Body of pancreas (tissue), 4 donors: ENCODE results near the gene GPR146. TPM values are rescaled to one million over a fixed set of nuclear protein-coding genes. Genes with fewer than 3 reads are reported as not detected.

Source experiments
- ATAC-seq: fragments of 150-250 bp; one replicate; pipeline ENCODE4 v1.9.1; 2016
- DNase-seq, 4 donors: peaks; one replicate each; pipeline ENCODE4 v3.0.0-alpha.2; 2019
- H3K27ac ChIP-seq, 4 donors: fragments of 200-600 bp; sonication (generic); 1 replicate in 3 of 4; 2 replicates in 1 of 4; pipeline versions ENCODE4 v1.5.1 to v1.6.1; 2016 to 2019; ENCODE audit warnings: mild to moderate bottlenecking in 1 of 4, mixed read lengths in 1 of 4, moderate library complexity in 1 of 4
- H3K27me3 ChIP-seq, 2 donors: fragments of 200-600 bp; sonication (generic); one replicate each; pipeline ENCODE4 v1.6.0; 2016; ENCODE audit warnings: mild to moderate bottlenecking in 1 of 2
- H3K36me3 ChIP-seq, 2 donors: fragments of 200-600 bp; sonication (generic); replicated peaks in 1 of 2; 2 replicates each; pipeline ENCODE4 v1.5.1; 2016; ENCODE audit warnings: low read depth in 2 of 2; ENCODE audit not compliant: insufficient read depth in 1 of 2
- H3K4me1 ChIP-seq: fragments of 200-600 bp; sonication (generic); one replicate; pipeline ENCODE4 v1.6.0; 2016
- H3K4me3 ChIP-seq, 2 donors: fragments of 200-600 bp; sonication (generic); 1 replicate in 1 of 2; 2 replicates in 1 of 2; pipeline ENCODE4 v1.5.1; 2016 to 2019
- H3K9me3 ChIP-seq, 3 donors: fragments of 200-600 bp; sonication (generic); 1 replicate in 2 of 3; 2 replicates in 1 of 3; pipeline ENCODE4 v1.5.1; 2016
- POLR2A ChIP-seq, 3 donors: fragments of 450-650 bp; IDR thresholded peaks; one replicate each; pipeline ENCODE4 v1.6.1; 2016; ENCODE audit warnings: antibody characterized with exemption in 3 of 3, mild to moderate bottlenecking in 2 of 3
- WGBS, 2 donors: methylation state at CpG; one replicate each; pipeline ENCODE4 v1.1.5; 2017; 5-methylcytosine and 5-hydroxymethylcytosine counted together
- intact Hi-C: fragments of 100-400 bp; cut with DNase I; formaldehyde crosslinking; loops from one replicate; pipeline ENCODE4 v1.15.1; 2023
- total RNA-seq, 2 donors: library from RNA; depleted of rRNA; stranded (reverse); fragments of >200 nt; gene quantifications; one replicate each; pipeline ENCODE4 v1.1.0, GENCODE V29; 2016
- TF ChIP-seq, protein P1 (sequence below), 7 experiments: fragments of 450-650 bp in 4 of 7; fragments of 200-600 bp in 3 of 7; sonication (generic) in 3 of 7; IDR thresholded peaks; one replicate each; pipeline ENCODE4 v1.5.1; 2016 to 2019; ENCODE audit warnings: antibody characterized with exemption in 7 of 7

The GPR146 gene
- total RNA-seq, 2 donors from 2014 or later: 8.8 to 11.2 TPM

GRCh38 chr7:1058311-1058710, 14.0 kb downstream of the GPR146 start:
- H3K27me3 ChIP-seq: no peaks in the 10 kb centered on the region
- no peak overlapping the region for H3K4me3 ChIP-seq
- WGBS, 2 donors: 86 to 93% methylated on average over 5 to 12 of the region's 13 CpGs
- DNase-seq: no peak
- peaks cover 12% of the 10 kb centered on the region for H3K4me1 ChIP-seq
- intact Hi-C loops: no loop called here
- H3K9me3 ChIP-seq: no peaks in the 10 kb centered on the region
- H3K27ac ChIP-seq: no peak overlapping the region
- ATAC-seq: no peak
- peaks cover 0 to 1% of the 10 kb centered on the region in 2 donors for H3K36me3 ChIP-seq
- TF ChIP-seq POLR2A (IDR thresholded peaks at IDR 0.05): no peak
- TF ChIP-seq, protein P1, sequence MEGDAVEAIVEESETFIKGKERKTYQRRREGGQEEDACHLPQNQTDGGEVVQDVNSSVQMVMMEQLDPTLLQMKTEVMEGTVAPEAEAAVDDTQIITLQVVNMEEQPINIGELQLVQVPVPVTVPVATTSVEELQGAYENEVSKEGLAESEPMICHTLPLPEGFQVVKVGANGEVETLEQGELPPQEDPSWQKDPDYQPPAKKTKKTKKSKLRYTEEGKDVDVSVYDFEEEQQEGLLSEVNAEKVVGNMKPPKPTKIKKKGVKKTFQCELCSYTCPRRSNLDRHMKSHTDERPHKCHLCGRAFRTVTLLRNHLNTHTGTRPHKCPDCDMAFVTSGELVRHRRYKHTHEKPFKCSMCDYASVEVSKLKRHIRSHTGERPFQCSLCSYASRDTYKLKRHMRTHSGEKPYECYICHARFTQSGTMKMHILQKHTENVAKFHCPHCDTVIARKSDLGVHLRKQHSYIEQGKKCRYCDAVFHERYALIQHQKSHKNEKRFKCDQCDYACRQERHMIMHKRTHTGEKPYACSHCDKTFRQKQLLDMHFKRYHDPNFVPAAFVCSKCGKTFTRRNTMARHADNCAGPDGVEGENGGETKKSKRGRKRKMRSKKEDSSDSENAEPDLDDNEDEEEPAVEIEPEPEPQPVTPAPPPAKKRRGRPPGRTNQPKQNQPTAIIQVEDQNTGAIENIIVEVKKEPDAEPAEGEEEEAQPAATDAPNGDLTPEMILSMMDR (IDR thresholded peaks at IDR 0.05): no peak

- DNase-seq: no peak
- Histone ChIP-seq H3K4me3 (no peak overlapping the region), H3K27me3 (no peaks in the 10 kb centered on the region), H3K27ac (peak overlapping the region in 2 of 4 donors; percentile 25 to 68), H3K36me3 (peaks cover 0 to 1% of the 10 kb centered on the region in 2 donors), H3K9me3 (no peaks in the 10 kb centered on the region), H3K4me1 (peaks cover 12% of the 10 kb centered on the region)
- ATAC-seq: no peak
- WGBS, 2 donors: 71 to 89% methylated on average over 10 of the region's 10 CpGs
- TF ChIP-seq, protein P1 (IDR thresholded peaks at IDR 0.05): no peak
- TF ChIP-seq POLR2A (IDR thresholded peaks at IDR 0.05): no peak
- intact Hi-C loops: no loop called here
Measured at GRCh38 chr7:1058821-1059199, 14.5 kb downstream of the GPR146 start.

GRCh38 chr7:1059200-1060091, 15.1 kb downstream of the GPR146 start:
- ATAC-seq (peak; percentile 62), DNase-seq (peak; percentile 62 to 85 (median 78))
- intact Hi-C loops: no loop called here
- WGBS, 2 donors: 38 to 42% methylated on average over 29 to 49 of the region's 55 CpGs
- Histone ChIP-seq H3K4me3 (no peak overlapping the region), H3K27ac (peak overlapping the region in 3 of 4 donors; percentile 58 to 68 (median 59)), H3K27me3 (no peaks in the 10 kb centered on the region), H3K4me1 (peaks cover 12% of the 10 kb centered on the region), H3K36me3 (peaks cover 0 to 1% of the 10 kb centered on the region in 2 donors), H3K9me3 (no peaks in the 10 kb centered on the region)
- TF ChIP-seq POLR2A (IDR thresholded peaks at IDR 0.05): no peak
- TF ChIP-seq, protein P1 (IDR thresholded peaks at IDR 0.05): no peak

DNA sequence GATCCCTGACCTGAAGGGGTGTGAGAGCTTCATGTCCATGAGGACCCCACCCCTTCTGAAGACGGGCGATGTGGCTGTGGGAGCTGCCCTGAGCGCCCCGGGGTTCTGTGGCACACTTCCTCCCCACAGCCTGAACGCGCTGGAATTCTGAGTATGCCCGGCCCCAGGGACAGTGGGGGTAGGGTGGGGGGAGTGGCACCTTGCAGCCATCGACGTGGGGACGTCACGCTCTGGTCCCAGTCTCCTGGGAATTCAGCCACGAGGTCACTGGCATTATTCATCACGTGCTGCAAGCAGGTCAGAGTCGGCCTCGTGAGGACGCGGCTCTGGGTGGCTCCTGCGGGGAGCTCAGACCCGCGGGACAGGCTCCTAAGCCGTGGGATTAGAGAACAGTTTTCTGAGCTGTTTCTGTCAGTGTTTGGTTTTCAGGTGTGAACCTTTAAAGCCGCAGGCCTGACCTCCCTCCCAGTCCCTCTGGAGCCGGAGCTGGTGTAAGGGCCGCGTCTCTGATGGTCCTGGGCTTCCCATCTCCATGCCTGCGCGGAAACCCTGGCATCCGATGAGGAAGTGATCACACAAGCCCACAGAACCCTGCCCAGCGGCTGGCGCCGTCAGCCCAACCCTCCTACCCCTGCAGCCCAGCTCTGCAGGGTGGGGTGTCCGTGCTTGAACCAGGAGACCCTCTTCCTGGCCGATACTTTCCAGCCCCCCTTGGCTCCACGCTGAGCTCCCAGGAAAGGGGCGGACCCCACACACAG, 16.1 kb downstream of the GPR146 start:
- H3K27ac ChIP-seq: peak overlapping the region; percentile 2 to 65 (median 58)
- DNase-seq (peak; percentile 59 to 78 (median 74)), ATAC-seq (peak; percentile 67)
- H3K4me3 ChIP-seq: no peak overlapping the region
- peak in 2 of 3 donors; percentile 45 to 57 for TF ChIP-seq POLR2A (IDR thresholded peaks at IDR 0.05)
- TF ChIP-seq, protein P1 (IDR thresholded peaks at IDR 0.05): no peak
- intact Hi-C loops: no loop called here
- H3K9me3 ChIP-seq: no peaks in the 10 kb centered on the region
- peaks cover 0 to 1% of the 10 kb centered on the region in 2 donors for H3K36me3 ChIP-seq
- H3K27me3 ChIP-seq: no peaks in the 10 kb centered on the region
- WGBS, 2 donors: 36 to 78% methylated on average over 6 to 35 of the region's 35 CpGs
- peaks cover 15% of the 10 kb centered on the region for H3K4me1 ChIP-seq
